Upper lobe of left lung (tissue), 4 donors: Measurements from ENCODE around the gene ZNF575.

Source experiments
- CTCF ChIP-seq, 6 experiments: fragments of 450-650 bp in 4 of 6; fragments of 200-600 bp in 2 of 6; sonication (generic) in 2 of 6; IDR thresholded peaks; one replicate each; pipeline ENCODE4 v1.5.1; 2016 to 2019; ENCODE audit warnings: antibody characterized with exemption in 6 of 6
- EP300 ChIP-seq, 4 donors: sonication (generic); formaldehyde crosslinking; IDR thresholded peaks; one replicate each; pipeline ENCODE4 v1.5.1; 2017; ENCODE audit warnings: antibody characterized with exemption in 4 of 4, control low read depth in 2 of 4
- POLR2A ChIP-seq, 4 donors: fragments of 450-650 bp; IDR thresholded peaks; one replicate each; pipeline ENCODE4 v1.5.1; 2016 to 2017; ENCODE audit warnings: antibody characterized with exemption in 4 of 4, mild to moderate bottlenecking in 2 of 4
- POLR2AphosphoS5 ChIP-seq, 2 donors: sonication (generic); formaldehyde crosslinking; IDR thresholded peaks; one replicate each; pipeline ENCODE4 v1.5.1; 2017; ENCODE audit warnings: antibody characterized with exemption in 2 of 2

GRCh38 chr19:43532571-43532961 lies 422 bp upstream of the ZNF575 start:
- TF ChIP-seq CTCF (IDR thresholded peaks at IDR 0.05) (no peak), POLR2A (IDR thresholded peaks at IDR 0.05) (no peak), POLR2AphosphoS5 (IDR thresholded peaks at IDR 0.05) (no peak), EP300 (IDR thresholded peaks at IDR 0.05) (no peak)
